ENCODE measurements around the gene MED26. TPM values are rescaled to one million over a fixed set of nuclear protein-coding genes. Genes with fewer than 3 reads are reported as not detected.

Gene MED26
- total and polyA plus RNA-seq, 11 donors, result 3.6 to 7.5 (median 4.6) TPM

- H3K4me3 ChIP-seq, result no peak overlapping the region
- H3K27me3 ChIP-seq, result no peaks in the 10 kb centered on the region
- intact Hi-C loops (cut with DNase I), result no loop called here
- no peak overlapping the region for H3K27ac ChIP-seq
- DNase-seq, result no peak
- H3K4me1 ChIP-seq, result peaks cover 0 to 23% (median 7%) of the 10 kb centered on the region in 12 donors
- peaks cover 0 to 15% (median 0%) of the 10 kb centered on the region in 9 donors for H3K36me3 ChIP-seq
- ATAC-seq, result no peak
- H3K9me3 ChIP-seq, result no peaks in the 10 kb centered on the region
- TF ChIP-seq POLR2A (IDR thresholded peaks at IDR 0.05) (no peak), CTCF (IDR thresholded peaks at IDR 0.05) (no peak)
- WGBS, 4 donors, result 90 to 96% (median 92%) methylated on average over 5 of the region's 5 CpGs
Measured at GRCh38 chr19:16668176-16668575, 40.2 kb upstream of the MED26 start.

GRCh38 chr19:16661480-16662034 lies 33.6 kb upstream of the MED26 start:
- TF ChIP-seq CTCF (IDR thresholded peaks at IDR 0.05), result no peak
- TF ChIP-seq POLR2A (IDR thresholded peaks at IDR 0.05), result no peak
- Histone ChIP-seq H3K27me3 (no peaks in the 10 kb centered on the region), H3K4me1 (peaks cover 6 to 55% (median 32%) of the 10 kb centered on the region in 12 donors), H3K4me3 (peak overlapping the region; percentile 68 to 90 (median 82)), H3K9me3 (no peaks in the 10 kb centered on the region), H3K36me3 (peaks cover 0 to 34% (median 20%) of the 10 kb centered on the region in 9 donors), H3K27ac (peak overlapping the region; percentile 48 to 96 (median 94))
- intact Hi-C loops (cut with DNase I), result loop anchor here in 4 of 10 donors (2.0 to 5.0 kb wide), 3 partner anchors 33 to 41 kb away; partner anchors contain the start of gene MED26 (in 3 of the 4)
- ATAC-seq, result peak in 2 of 4 donors; percentile 3 to 4
- peak; percentile 68 to 76 (median 72) for DNase-seq
- WGBS, 4 donors, result 2 to 3% (median 2%) methylated on average over 9 to 31 of the region's 31 CpGs

- Histone ChIP-seq H3K27ac (peak within 1 kb of the TSS; percentile 83 to 96 (median 94)), H3K4me1 (peaks cover 6 to 55% (median 32%) of the 10 kb centered on the region in 12 donors), H3K36me3 (peaks cover 0 to 34% (median 27%) of the 10 kb centered on the region in 9 donors), H3K9me3 (no peaks in the 10 kb centered on the region), H3K27me3 (no peaks in the 10 kb centered on the region), H3K4me3 (peak within 1 kb of the TSS; percentile 68 to 90 (median 82))
- ATAC-seq (peak; percentile 5 to 54 (median 37)), DNase-seq (peak; percentile 53 to 81 (median 70))
- TF ChIP-seq POLR2A (IDR thresholded peaks at IDR 0.05) (peak in 1 of 2 donors; percentile 31), CTCF (IDR thresholded peaks at IDR 0.05) (no peak)
- WGBS, 4 donors, result 0 to 2% (median 1%) methylated on average over 19 to 76 of the region's 76 CpGs
- intact Hi-C loops (cut with DNase I), result loop anchor here in 5 of 10 donors (1.0 to 5.0 kb wide), 5 partner anchors 32 to 89 kb away; partner anchors contain the start of genes MED26 (in 5 of the 5) and SLC35E1 (in 1 of the 5)
Measured at GRCh38 chr19:16660763-16661479, 32.9 kb upstream of the MED26 start, which contains the start of gene TMEM38A. Gene TMEM38A, plus strand, starts transcription at chr19:16661139. Its CDS starts 79 bp downstream, at chr19:16661218.

Data from heart left ventricle (tissue), 16 donors.